Measurements from ENCODE around the gene REV3L. TPM values are rescaled to one million over a fixed set of nuclear protein-coding genes. Genes with fewer than 3 reads are reported as not detected.

The REV3L gene
- total and polyA plus RNA-seq, 9 of the 15 experiments (the other 6 are each of a cell fraction or from before 2014, with no cell fraction given), result 5.5 to 24.4 (median 14.4) TPM

GRCh38 chr6:111502154-111502553 lies 19.1 kb upstream of the REV3L start (continued):
- TF ChIP-seq ZBTB7A (IDR thresholded peaks at IDR 0.05; ENCODE audit: borderline replicate concordance, control insufficient read depth, low read depth, low read length) (no peak), ZNF133 (CRISPR knock-in tag; IDR thresholded peaks at IDR 0.05) (no peak)

DNA sequence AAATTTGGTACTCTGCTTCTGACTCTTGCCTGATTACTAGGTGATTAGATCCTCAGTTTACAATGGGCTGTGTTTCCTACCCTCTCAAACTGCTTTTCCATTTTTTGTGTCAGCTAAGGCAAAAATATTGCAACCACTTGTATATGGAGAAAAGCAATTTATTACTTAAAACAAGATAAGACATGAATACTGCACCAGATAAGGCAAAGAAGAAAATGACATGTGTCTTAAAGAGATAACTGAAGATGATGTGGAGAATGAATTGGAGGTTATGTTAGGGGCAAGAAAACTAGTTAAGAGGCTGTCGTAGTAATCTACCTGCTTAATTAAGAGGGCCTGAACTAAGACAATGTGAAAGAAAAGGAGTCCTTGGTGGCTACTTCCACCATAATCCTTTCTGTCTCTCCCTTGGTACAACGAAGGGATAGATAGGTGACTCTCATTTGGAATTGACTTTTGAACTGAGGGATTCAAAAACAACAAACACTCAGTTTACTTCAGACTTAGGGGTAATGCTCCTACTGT lies 16.3 kb upstream of the REV3L start:
- POLR2A ChIA-PET, result interaction anchor here (0.9 to 1.8 kb wide), 5 partner anchors 9 to 16 kb away, joined by 3 to 9 read pairs (median 7); partner anchors contain the start of gene REV3L
- WGBS (ENCODE audit: insufficient coverage, low coverage, missing lambda C conversion rate), result 6% methylated on average over 2 of the region's 2 CpGs
- Histone ChIP-seq H3K9me3 (replicated peaks; ENCODE audit: control insufficient read depth, insufficient read depth, low read depth, low read length) (no peaks in the 10 kb centered on the region), H3K36me3 (ENCODE audit: control insufficient read depth, insufficient read depth, low read length) (no peaks in the 10 kb centered on the region), H3K4me3 (no peak overlapping the region), H3K9me1 (ENCODE audit: control insufficient read depth, insufficient read depth, low read length) (no peaks in the 10 kb centered on the region), H3K27me3 (ENCODE audit: control insufficient read depth in 2 of 2, insufficient read depth in 2 of 2, low read length in 2 of 2) (no peaks in the 10 kb centered on the region), H2AFZ (ENCODE audit: low read depth, low read length) (no peak overlapping the region), H3K4me2 (ENCODE audit: insufficient read depth, low read length) (no peak overlapping the region; the same call in 1 of the 2 replicates), H3K27ac (ENCODE audit: extremely low read depth, low read depth, low read length) (no peak overlapping the region), H3K4me1 (replicated peaks in 1 of 2; ENCODE audit: control insufficient read depth in 2 of 2, insufficient read depth in 2 of 2, low read length in 2 of 2) (peaks cover 0 to 11% of the 10 kb centered on the region in 2 experiments; a peak in 3 of 5 replicates), H3K9ac (ENCODE audit: insufficient read depth in 1 of 2, low read depth in 2 of 2, low read length in 2 of 2) (no peak overlapping the region), H3K79me2 (ENCODE audit: control insufficient read depth, insufficient read depth, low read length) (no peaks in the 10 kb centered on the region), H4K20me1 (replicated peaks; ENCODE audit: control insufficient read depth, insufficient read depth, low read length) (no peaks in the 10 kb centered on the region)
- intact Hi-C loops (cut with micrococcal nuclease) (no loop called here), in situ Hi-C loops (cut with MboI) (no loop called here)
- FAIRE-seq, result peak; percentile 54
- peak; percentile 27; the same call in 2 of the 3 replicates for ATAC-seq
- no TSS peak for BruUV-seq (replicated peaks)
- DNase-seq (ENCODE audit: extremely low read depth in 1 of 4, low spot score in 3 of 4), result no peak
- CTCF ChIA-PET (ENCODE audit: low intra/inter-chr PET ratio), result no interaction called here
- TF ChIP-seq PHTF2 (CRISPR knock-in tag; IDR thresholded peaks at IDR 0.05) (no peak), NBN (IDR thresholded peaks at IDR 0.05; ENCODE audit: low read depth) (no peak), DMBX1 (CRISPR knock-in tag; IDR thresholded peaks at IDR 0.05; ENCODE audit: borderline replicate concordance) (no peak), TEAD4 (IDR thresholded peaks at IDR 0.05; ENCODE audit: low read length) (peak; percentile 79), TEAD4 (CRISPR knock-in tag; IDR thresholded peaks at IDR 0.05; ENCODE audit: borderline replicate concordance) (no peak), ZFP36 (IDR thresholded peaks at IDR 0.05; ENCODE audit: low read depth, low read length, partially characterized antibody) (no peak), ZC3H8 (IDR thresholded peaks at IDR 0.05) (no peak), MAFG (tag; conservative IDR thresholded peaks at IDR 0.05) (0 out of 2 replicates have a peak, but pooled peaks have one; percentile 15), TCF3 (CRISPR knock-in tag; IDR thresholded peaks at IDR 0.05) (peak; percentile 61), GATAD2A (IDR thresholded peaks at IDR 0.05) (peak; percentile 38; the same call in 1 of the 2 replicates), SMARCE1 (IDR thresholded peaks at IDR 0.05) (peak; percentile 67; the same call in 1 of the 2 replicates), ADNP (tag; IDR thresholded peaks at IDR 0.05) (0 out of 2 replicates have a peak, but pooled peaks have one; percentile 26), CCNT2 (IDR thresholded peaks at IDR 0.05; ENCODE audit: borderline replicate concordance, extremely low read depth, insufficient read length, low read depth, low read length) (no peak), SFPQ (IDR thresholded peaks at IDR 0.05; ENCODE audit: low read depth, low read length) (no peak), SOX6 (IDR thresholded peaks at IDR 0.05) (0 out of 2 replicates have a peak, but pooled peaks have one; percentile 41), MAFK (IDR thresholded peaks at IDR 0.05; ENCODE audit: low read length) (no peak), SMARCC2 (IDR thresholded peaks at IDR 0.05; ENCODE audit: low read depth) (no peak), TAL1 (IDR thresholded peaks at IDR 0.05) (peak; percentile 75)
- TF ChIP-seq, protein P1, sequence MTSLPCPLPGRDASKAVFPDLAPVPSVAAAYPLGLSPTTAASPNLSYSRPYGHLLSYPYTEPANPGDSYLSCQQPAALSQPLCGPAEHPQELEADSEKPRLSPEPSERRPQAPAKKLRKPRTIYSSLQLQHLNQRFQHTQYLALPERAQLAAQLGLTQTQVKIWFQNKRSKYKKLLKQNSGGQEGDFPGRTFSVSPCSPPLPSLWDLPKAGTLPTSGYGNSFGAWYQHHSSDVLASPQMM (CRISPR knock-in tag; IDR thresholded peaks at IDR 0.05), result no peak
- TF ChIP-seq, protein P2, sequence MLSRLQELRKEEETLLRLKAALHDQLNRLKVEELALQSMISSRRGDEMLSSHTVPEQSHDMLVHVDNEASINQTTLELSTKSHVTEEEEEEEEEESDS (CRISPR knock-in tag; IDR thresholded peaks at IDR 0.05), result no peak
